ENCODE results near the gene ASB14.
"Not testable (repeated sequence)": the region's sequence is repeated elsewhere in the genome, so short reads cannot be mapped to it uniquely, and the experiment has no call there.

ASB14 gene

GRCh38 chr3:57292159-57292896 is at the start of gene ASB14:
Gene ASB14, minus strand, starts transcription at chr3:57292685. Its CDS starts 652 bp downstream, at chr3:57292033.
- no peak for TF ChIP-seq CTCF (IDR thresholded peaks at IDR 0.05; ENCODE audit: low read depth, low read length)

GRCh38 chr3:57339071-57339642 is 46.7 kb upstream of the ASB14 start:
- not testable (repeated sequence) for H3K4me3 ChIP-seq (ENCODE audit: low read depth, low read length)

More at GRCh38 chr3:57292159-57292896, at the start of gene ASB14:
- no peak within 1 kb of the TSS for H3K4me3 ChIP-seq (ENCODE audit: low read depth, low read length)

GRCh38 chr3:57338272-57339070 is 46.0 kb upstream of the ASB14 start:
- not testable (repeated sequence) for H3K4me3 ChIP-seq (ENCODE audit: low read depth, low read length)

GRCh38 chr3:57335283-57335938 is 42.9 kb upstream of the ASB14 start:
- TF ChIP-seq CTCF (IDR thresholded peaks at IDR 0.05; ENCODE audit: low read depth, low read length) = no peak

GRCh38 chr3:57331078-57331610 is 38.7 kb upstream of the ASB14 start:
- TF ChIP-seq CTCF (IDR thresholded peaks at IDR 0.05; ENCODE audit: low read depth, low read length) = no peak
- H3K4me3 ChIP-seq (ENCODE audit: low read depth, low read length) = no peak overlapping the region

More at GRCh38 chr3:57335283-57335938, 42.9 kb upstream of the ASB14 start:
- H3K4me3 ChIP-seq (ENCODE audit: low read depth, low read length) = no peak overlapping the region

- H3K4me3 ChIP-seq (ENCODE audit: low read depth, low read length) = not testable (repeated sequence)
These were observed 34.0 kb upstream of the ASB14 start for GRCh38 chr3:57326498-57326897.

GRCh38 chr3:57314204-57314603 is 21.7 kb upstream of the ASB14 start:
- H3K4me3 ChIP-seq (ENCODE audit: low read depth, low read length) = no peak overlapping the region
- no peak for TF ChIP-seq CTCF (IDR thresholded peaks at IDR 0.05; ENCODE audit: low read depth, low read length)

GRCh38 chr3:57309769-57310360 is 17.4 kb upstream of the ASB14 start:
- no peak overlapping the region for H3K4me3 ChIP-seq (ENCODE audit: low read depth, low read length)
- TF ChIP-seq CTCF (IDR thresholded peaks at IDR 0.05; ENCODE audit: low read depth, low read length) = no peak

- not testable (repeated sequence) for H3K4me3 ChIP-seq (ENCODE audit: low read depth, low read length)
These were observed 11.0 kb upstream of the ASB14 start for GRCh38 chr3:57303520-57303919.
